Measurements from ENCODE around the gene TMEM132C.

DNA sequence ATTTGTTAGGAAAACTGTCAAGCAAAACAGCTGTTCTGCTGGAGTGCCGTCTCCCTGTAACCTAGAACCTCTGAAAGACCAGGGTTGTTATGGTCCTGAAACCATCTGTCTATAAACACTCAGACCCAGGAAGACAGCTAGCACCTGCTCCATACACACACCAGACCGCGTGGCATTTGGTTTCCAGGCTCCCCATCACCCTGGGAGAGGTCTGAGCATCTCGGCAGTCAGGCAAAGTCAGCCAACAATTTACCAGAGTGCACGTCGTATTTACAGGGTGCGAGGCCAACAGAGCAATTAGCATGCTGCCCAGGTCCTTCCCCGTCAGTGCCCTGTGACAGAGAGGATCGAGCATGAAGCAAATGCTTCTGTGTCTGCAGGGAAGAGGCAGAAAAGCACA, 284.3 kb downstream of the TMEM132C start:
- TF ChIP-seq, protein P1, sequence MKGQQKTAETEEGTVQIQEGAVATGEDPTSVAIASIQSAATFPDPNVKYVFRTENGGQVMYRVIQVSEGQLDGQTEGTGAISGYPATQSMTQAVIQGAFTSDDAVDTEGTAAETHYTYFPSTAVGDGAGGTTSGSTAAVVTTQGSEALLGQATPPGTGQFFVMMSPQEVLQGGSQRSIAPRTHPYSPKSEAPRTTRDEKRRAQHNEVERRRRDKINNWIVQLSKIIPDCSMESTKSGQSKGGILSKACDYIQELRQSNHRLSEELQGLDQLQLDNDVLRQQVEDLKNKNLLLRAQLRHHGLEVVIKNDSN (IDR thresholded peaks at IDR 0.05), result no peak
- TF ChIP-seq TAF1 (IDR thresholded peaks at IDR 0.05; ENCODE audit: low read depth), result no peak
- TF ChIP-seq TEAD4 (IDR thresholded peaks at IDR 0.05), result no peak
- no peak for TF ChIP-seq CEBPB (IDR thresholded peaks at IDR 0.05)
- TF ChIP-seq EP300 (IDR thresholded peaks at IDR 0.05; ENCODE audit: borderline replicate concordance), result no peak
- no peak for TF ChIP-seq TCF12 (IDR thresholded peaks at IDR 0.05; ENCODE audit: low read depth)
- TF ChIP-seq, protein P2, sequence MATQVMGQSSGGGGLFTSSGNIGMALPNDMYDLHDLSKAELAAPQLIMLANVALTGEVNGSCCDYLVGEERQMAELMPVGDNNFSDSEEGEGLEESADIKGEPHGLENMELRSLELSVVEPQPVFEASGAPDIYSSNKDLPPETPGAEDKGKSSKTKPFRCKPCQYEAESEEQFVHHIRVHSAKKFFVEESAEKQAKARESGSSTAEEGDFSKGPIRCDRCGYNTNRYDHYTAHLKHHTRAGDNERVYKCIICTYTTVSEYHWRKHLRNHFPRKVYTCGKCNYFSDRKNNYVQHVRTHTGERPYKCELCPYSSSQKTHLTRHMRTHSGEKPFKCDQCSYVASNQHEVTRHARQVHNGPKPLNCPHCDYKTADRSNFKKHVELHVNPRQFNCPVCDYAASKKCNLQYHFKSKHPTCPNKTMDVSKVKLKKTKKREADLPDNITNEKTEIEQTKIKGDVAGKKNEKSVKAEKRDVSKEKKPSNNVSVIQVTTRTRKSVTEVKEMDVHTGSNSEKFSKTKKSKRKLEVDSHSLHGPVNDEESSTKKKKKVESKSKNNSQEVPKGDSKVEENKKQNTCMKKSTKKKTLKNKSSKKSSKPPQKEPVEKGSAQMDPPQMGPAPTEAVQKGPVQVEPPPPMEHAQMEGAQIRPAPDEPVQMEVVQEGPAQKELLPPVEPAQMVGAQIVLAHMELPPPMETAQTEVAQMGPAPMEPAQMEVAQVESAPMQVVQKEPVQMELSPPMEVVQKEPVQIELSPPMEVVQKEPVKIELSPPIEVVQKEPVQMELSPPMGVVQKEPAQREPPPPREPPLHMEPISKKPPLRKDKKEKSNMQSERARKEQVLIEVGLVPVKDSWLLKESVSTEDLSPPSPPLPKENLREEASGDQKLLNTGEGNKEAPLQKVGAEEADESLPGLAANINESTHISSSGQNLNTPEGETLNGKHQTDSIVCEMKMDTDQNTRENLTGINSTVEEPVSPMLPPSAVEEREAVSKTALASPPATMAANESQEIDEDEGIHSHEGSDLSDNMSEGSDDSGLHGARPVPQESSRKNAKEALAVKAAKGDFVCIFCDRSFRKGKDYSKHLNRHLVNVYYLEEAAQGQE (IDR thresholded peaks at IDR 0.05; ENCODE audit: low read depth), result no peak
- TF ChIP-seq, protein P3, sequence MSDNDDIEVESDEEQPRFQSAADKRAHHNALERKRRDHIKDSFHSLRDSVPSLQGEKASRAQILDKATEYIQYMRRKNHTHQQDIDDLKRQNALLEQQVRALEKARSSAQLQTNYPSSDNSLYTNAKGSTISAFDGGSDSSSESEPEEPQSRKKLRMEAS (IDR thresholded peaks at IDR 0.05), result no peak
- no peak for TF ChIP-seq FOXM1 (IDR thresholded peaks at IDR 0.05; ENCODE audit: borderline replicate concordance, low read depth)
- TF ChIP-seq CREB1 (IDR thresholded peaks at IDR 0.05; ENCODE audit: low read depth), result no peak
- TF ChIP-seq NFIC (IDR thresholded peaks at IDR 0.05), result no peak
- no peak for TF ChIP-seq YY1 (IDR thresholded peaks at IDR 0.05; ENCODE audit: low read depth)
- no peak for TF ChIP-seq EGR1 (IDR thresholded peaks at IDR 0.05)

Measured in Ishikawa (cell line).